ENCODE data around the gene MICA.
"Not testable (repeated sequence)": the region's sequence is repeated elsewhere in the genome, so short reads cannot be mapped to it uniquely, and the experiment has no call there.

Gene MICA

DNA sequence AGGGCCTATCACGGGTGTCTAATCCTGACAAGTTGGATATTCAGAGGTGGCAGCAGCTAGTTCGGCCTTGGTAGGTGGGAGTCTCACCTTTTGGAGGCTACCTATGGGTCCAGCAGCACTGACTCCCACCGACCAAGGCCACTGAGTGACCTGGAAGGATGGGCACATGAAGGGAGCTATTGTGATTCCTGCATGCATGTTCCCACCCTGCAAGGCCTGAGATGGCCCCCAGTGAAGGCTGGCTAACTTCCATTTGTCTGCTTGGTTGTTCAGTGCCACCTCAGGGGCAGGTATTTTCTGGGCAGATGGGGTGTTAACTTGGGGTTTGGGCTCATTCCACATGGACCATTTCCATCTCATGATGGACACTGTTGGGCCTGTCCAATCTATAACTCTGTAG, 18.4 kb upstream of the MICA start:
- DNase-seq = no peak

DNA sequence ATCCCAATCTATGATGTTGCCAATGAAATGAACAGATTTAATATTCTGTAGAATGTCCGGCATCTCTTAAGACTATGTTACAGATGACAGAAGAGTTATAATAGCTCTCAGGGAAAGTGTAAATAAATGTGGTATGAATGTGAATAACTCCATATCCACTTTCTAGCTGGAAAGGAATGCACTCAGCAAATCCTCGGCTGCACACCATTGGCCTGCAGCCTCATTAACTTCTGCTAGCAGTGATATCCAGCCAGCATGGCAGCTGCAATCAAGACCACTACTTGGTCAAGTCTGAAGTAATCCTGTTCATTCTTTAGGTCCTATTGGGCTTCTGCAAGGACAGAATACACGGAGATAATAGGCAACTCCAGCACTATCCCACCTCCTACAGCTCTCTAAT, 17.3 kb upstream of the MICA start:
- DNase-seq = no peak

DNA sequence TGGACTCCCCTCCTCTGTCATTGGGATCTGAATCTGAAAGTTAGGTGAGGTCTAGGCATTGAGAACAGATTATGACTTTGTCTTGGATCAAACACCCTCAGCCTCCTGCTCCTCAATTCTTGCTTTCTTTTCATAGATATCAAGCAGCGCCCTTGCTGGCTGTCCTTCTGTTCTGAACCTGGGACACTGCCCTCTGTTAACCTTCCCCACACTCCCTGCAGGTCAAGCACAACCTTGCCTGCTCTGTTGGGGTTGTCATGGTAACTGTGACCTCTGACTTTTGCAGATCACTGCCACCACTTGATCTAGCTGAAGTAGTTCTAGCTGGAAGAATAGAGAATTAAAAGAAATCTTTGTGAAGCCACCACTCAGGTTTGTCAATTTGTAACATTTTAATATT, 16.4 kb upstream of the MICA start:
- DNase-seq = no peak

DNA sequence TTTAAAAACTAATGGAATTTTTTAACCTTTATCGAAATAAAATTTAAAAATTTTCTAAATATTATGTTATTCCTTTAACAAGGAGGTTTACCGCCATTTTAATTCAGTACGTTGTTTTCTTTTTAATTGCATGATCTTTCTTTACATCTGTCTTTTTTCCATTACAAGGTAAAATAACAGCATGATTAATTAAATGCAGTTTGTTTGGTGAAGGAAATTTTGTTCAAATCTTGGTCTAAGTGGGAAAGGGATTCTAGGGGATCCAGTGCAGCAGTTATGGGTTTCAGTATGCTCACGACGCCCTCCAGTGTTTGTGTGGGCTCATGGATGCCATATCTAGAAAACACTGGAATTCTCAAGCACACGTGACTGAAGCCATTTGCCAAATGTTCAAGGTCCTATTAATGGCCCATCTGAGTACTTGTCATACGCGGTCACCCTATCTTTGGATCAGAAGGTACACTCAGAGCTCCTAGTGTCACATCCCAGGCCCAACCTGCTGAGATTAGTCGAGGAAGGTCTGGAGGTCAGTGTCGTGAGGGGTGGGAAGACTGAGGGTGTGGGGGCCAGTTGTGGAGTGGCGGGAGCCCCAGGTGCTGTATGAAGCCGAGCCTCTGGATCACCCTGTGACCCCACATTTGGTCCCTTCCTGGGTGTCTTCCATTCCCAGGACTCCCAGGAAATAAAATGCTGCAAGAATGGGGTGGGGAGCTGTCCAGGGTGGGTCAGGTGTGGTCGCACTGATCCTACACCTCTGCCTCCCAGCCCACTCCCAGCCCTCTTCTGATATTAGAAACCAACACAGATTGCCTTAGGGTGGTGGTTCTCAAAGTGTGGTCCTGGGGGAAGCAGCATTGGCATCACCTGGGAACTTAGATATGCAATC, 14.2 kb upstream of the MICA start:
- not testable (repeated sequence) for DNase-seq

DNA sequence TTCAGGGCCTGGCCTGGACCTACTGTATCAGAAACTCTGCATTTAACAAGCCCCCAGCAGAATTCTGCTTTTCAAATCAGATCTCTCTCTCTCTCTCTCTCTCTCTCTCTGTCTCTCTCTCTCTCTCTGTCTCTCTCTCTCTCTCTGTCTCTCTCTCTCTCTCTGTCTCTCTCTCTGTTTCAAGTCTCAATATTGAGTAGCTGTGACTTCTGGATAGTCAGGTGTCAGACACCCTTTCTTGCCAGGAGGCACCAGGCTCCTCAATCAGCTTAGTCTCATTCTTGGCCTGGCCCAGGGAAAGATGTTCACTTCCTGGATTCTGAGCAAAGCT, 13.6 kb upstream of the MICA start:
- DNase-seq = not testable (repeated sequence)

DNA sequence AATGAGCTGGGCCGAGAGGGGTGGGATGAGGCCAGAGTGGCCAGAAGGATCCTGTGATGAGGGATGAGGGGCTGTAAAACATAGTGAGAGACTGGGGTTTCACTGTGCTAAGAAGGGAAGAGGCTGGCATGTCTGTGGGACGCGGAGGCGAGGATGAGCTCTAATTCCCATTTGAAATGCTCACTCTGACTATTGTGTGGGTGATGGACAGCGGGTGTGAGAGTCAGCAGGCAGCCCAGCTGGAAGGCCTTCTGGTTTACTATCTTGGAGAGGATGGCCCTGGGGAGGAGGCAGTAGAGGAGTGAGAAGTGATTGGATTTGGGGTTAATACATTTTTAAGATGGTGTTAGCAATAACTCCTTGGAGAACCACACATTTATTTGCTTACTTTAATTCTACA, 9.5 kb upstream of the MICA start:
- DNase-seq = no peak

DNA sequence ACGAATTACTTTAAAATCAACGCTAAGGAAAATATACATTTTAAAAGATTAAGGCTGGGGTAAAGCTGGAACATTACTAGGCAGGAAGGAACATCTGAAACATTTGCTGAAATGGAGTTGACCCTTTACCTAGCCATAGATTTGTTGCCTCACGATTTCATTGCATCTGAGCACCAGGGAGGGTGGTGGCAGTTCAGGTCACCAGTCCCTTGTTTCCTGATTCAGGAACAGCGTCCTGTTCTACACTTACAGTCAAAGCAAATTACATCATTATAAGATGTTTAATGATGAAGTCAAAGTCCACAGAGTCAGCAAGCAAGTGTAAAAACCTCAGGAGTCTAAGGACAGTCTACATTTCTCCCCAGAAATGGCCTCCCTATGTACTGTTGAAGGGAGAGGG, 9.0 kb upstream of the MICA start:
- DNase-seq = no peak

DNA sequence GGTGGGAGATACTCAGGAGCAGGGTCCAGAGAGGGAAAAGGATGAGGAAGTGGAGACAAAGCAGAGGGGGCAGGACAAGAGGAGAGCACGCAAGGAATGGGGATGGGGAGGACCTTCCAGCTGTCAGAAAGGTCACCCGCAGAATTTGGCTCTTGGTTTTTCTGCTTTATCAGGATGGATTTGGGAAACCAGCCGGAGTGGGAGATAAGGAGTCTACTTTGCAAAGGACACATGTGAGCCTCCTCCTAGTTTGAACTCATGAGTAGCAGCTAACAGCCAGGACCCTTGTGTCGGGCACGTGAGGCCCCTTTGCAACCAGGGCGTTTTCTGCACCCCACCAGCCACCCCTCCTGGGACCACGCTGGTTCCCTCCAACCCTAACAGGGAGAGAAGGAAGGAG, 7.6 kb upstream of the MICA start:
- no peak for DNase-seq

DNA sequence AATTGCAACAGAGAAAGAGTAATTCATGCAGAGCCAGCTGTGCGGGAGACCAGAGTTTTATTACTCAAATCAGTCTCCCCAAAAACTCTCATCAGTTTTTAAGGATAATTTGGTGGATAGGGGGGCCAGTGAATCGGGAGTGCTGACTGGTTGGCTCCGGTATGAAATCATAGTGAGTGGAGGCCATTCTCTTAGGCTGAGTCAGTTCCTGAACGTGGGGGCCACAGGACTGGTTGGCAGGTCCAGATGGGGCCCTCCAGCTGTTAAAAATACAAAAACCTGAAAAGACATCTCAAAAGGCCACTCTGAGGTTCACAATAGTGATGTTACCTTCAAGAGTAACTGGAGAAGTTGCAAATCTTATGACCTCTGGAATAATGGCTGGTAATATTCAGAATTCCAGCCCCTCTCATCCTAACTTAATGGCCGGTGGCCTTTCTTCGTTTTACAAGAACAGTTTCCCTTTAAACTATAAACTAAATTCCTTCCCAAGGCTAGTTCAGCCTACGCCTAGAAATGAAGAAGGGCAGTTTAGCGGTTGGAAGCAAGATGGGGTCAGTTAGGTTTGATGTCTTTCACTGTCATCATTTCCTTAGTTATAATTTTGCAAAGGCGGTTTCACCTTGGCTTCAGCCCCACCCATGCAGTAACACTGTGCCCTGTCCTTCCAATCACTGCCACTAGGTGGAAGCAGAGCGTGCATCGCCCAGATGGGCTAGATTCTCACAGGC, 6.8 kb upstream of the MICA start:
- DNase-seq = peak; percentile 62 to 88 (median 72)

DNA sequence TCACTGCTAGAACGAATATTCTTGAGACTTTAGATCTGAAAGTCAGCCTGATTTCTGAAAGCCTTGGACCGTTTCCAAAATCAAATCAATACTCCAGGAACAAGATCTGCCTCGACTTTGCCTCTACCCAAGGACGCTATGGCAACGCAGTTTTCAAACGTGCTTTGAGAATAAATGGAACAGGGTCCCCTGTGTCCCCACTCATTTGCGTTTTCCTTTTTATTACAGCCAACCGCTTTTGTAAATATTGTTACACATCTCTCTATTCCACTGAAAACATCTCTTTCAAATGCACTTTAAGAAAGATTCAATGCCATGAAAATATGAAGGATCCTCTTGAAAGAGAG, 6.3 kb upstream of the MICA start:
- not testable (repeated sequence) for DNase-seq

DNA sequence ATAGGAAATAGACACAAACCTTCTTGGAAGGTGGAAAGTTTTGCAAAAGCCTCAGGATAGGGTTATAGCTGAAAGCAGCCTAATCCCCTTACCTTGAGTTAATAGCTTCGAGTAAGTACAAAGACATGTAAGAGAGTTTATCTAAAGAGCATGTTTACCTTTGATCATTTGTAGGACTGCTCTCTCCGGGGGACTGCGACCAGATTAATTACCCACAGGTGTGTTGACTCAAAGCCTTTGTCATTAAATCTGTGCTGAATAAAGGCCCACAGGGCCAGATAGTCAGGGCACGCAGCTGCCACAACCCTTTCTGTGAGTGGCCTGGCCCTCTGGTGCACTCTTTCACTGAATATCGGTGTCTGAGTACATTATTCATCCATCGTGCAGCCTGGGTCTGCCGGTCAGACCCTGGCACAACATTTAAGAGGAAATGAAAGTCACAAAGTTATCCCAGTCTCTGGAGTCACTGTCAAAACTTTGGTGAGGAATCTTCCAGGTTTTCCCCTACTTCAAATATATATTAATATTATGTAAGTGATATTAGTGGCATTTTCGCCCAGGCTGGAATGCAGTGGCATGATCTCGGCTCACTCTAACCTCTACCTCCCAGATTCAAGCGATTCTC, 5.4 kb upstream of the MICA start:
- no peak for DNase-seq

DNA sequence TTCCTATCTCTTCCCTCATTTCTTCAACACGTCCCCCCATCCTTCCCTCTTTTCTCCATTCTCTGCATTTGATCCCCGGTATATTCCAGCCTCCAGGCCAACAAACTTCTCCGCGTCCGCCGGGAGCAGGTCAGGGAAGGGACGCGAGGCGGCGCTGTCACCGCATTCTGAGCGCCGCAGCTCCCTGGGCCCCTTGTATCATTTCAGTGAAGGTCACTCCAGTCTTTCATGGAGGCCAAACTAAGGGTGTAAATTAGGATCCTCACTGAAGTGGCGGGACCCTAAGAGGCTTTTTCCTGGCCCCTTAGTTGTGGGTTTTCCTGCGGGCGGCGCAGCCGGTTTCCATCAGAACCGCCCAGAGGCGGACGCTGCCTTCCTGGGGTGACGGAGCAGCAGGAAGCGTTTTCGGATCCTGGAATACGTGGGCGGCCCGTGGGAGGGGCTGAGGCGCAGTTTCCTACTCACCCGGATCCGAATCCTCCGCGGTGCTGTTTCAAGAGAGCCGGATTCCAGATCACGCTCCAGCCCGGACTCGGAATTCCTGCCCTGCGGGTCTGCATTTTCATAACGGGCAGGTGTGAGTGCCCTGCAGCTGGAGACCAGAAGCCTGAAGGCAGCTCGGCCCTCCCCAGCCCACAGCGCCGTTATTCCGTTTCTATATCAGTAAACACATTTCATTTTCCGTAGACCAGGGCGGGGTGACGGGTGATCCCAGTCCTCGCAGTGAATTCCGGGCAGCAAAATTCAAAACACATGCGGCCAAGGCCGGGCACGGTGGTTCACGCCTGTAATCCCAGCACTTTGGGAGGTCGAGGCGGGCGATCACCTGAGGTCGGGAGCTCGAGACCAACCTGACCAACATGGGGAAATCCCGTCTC, 3.6 kb upstream of the MICA start:
- DNase-seq = peak in 1 of 4 experiments; percentile 31

DNA sequence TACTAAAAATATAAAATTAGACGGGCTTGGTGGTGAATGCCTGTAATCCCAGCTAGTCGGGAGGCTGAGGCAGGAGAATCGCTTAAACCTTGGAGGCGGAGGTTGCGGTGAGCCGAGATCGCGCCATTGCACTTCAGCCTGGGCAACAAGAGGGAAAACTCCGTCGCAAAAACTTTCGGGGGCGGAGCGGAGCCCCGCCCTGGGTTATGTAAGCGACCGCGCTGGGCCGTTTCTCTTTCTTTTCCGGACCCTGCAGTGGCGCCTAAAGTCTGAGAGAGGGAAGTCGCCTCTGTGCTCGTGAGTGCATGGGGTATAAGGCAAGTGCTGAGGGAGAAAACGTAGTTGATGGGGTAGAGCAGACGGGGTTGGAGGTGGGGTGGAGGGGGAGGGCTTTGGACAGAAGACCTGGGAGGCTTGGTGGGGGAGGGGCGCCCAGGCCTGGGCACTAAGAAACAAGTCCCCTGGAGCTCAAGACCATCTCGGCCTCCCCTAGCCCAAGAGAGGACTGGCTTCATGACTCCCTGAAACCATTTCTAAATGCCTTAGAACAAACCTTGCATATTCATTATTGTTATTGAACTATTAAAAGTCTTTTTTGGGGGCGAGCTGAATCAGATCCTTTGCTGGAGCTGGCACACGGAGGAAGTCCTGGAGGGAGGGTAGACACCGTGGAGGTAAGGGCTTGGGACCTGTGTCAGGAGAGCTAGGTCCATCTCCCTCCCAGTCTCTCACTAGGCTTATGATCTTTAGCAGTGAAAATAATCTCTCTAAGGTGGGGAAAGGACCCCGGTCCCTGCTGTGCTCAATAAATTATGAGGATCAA, 2.7 kb upstream of the MICA start:
- peak; percentile 31 to 50 (median 48) for DNase-seq

DNA sequence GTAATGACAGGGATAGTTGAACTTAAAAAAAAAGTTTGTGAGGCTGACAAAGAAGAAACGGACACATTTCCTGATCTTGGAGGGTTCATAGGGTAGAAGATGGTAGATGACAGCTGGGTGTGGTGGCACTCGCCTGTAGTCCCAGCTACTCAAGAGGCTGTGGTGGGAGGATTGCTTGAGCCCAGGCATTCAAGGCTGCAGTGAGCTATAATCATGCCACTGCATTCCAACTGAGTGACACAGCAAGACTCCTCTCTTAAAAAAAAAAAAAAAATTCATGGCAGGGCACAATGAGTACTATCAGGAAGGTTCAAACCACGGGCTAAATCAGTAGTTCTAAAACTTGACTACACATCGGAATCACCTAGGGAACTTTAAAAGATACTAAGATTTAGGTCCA, 2.0 kb upstream of the MICA start:
- no peak for DNase-seq

DNA sequence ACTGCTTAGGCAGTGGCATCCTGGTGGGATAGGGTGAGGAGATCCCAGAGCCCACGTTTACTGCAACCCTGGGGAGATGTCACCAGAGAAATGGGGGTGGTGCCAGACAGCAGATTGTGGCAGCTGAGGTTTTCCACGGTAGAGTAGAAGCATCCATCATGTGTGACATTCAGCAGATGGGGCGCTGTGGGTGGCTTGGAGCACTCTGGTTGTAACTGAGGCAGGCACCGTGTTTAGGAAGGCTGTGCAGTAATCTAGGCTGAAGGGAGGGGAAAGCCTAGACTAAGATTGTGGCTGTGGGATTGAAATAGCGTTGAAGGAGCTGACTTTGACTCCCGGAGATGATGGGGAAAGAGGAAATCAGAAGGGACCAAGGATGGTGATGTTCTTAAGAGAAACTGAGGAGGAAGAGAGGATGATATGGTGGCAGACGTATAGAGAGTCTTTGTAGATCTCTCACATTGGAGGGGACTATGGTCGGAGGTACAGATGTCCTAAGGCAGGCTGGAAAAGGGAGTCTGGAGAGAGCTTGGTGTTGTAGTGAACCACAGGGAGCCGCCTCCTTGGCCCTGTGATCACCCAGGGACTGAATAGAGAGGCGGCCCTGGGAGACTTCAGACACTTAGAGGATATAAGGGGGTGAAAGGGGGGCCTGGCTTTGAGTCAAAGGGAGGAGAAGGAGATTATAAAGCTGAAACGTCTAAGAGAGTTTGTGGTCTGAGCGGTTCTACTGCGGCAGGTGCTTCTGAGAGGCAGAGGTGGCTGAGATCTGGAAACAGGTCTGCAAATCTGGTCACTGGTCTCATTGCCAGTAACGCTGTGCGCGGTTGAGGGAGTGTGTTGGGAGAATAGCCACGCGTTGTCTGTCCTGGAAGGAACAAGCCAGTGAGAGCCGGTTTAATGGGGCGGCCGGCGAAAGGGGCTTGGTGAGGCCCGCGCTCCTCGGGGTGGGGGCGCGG, 792 bp upstream of the MICA start:
- no peak for DNase-seq

DNA sequence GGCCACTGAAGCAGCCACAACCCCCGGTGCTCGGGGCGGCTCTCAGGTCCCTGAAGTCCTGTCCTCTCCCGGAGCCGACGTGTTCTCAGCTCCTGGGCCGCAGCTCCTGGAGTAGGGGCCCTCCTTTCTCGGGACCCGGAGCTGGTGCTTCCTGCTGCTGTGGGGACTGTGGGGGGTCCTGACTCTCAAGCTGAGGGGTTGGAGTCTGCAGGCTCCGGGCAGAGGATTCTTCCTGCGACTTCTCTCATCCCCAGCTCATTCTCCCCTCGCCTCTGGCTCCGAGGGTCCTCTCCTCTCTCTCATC, 618 bp downstream of the MICA start:
- not testable (repeated sequence) for DNase-seq

DNA sequence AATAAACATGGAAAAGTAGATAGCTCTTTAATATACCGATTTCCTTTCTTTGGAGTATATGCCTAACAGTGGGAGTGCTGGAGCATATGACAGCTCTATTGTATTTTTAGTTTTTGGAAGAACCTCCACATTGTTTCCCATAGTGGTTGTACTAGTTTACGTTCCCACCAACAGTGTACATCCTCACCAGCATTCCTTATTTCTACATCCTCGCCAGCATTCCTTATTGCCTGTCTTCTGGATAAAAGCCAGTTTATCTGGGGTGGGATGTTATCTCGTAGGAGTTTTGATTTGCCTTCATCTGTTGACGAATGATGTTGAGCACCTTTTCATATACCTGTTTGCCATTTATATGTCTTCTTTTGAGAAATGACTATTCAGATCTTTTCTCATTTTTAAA, 2.6 kb downstream of the MICA start:
- no peak for DNase-seq

DNA sequence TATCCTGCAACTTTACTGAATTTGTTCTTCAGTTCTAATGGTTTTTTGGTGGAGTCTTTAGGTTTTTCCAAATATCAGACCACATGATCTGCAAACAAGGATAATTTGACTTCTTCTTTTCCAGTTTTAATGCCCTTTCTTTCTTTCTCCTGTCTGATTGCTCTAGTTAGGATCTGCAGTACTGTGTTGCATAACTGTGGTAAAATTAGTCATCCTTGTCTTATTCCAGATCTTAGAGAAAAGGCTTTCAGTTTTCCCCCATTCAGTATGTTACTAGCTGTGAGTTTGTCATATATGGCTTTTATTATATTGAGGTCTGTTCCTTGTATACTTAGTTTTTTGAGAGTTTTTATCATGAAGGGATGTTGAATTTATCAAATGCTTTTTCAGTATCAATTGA, 4.3 kb downstream of the MICA start:
- no peak for DNase-seq

DNA sequence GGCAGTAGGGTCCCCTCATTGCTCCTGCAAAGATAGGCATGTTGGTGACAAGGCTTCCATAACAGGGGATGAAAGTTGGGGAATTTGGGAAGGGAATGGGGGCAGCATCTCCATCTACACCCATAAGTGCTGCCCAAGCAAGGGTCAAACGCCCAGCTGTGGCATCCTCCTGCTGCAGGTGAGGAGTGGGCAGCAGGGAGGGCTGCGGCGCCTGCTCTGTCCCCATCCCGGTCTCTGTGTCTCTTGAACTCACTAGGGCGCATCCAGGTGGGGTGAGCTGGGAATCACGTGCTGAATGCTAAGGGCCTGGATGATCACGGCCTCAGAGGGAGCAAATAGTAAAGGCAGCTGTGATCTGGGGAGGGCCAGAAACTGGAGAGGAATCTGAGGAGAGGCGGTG, 9.1 kb downstream of the MICA start:
- no peak for DNase-seq

DNA sequence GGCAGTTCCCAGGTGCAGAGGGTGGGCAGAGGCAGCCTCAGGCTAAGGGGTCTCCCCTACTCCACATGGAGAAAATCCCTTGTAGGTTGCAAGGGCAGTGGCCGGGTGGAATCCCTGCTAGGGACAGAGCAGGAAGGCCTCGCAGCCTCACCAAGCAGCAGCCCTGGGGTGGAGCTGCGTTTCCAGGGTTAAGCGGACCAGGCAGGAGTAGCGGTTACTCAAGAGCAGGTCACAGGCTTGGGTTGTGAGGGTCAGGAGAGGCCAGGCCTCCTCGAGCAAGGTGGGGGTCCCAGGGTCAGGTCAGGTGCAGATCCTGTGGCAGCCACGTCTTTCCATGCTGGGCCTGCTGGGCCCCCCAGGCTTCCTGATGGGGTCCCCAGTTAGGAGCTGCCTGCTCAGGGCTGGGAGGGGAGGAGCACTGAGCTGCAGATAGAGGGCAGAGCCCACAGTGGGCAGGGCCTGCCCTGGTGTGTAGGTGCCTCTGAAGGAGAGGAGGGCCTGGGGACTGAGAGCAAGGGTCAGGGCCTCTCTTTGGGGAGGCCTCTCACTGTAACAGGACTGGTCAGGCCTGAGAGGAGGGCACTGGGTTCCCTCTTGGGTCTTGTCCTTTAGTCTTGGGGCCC, 10.9 kb downstream of the MICA start:
- DNase-seq = not testable (repeated sequence)

DNA sequence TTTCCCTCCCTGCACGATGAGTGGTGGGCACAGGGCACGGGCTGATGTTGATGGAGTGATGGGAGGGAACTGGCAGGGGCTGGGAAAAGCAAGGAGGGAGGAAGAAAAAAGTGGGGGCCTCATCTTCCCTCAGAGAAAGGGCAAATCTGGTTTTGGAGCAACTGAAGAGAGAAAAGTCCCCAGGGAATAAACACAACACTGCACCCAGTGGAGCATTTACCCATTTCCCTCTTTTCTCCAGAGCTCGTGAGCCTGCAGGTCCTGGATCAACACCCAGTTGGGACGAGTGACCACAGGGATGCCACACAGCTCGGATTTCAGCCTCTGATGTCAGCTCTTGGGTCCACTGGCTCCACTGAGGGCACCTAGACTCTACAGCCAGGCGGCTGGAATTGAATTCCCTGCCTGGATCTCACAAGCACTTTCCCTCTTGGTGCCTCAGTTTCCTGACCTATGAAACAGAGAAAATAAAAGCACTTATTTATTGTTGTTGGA, 11.4 kb downstream of the MICA start:
- DNase-seq = no peak

Measured in activated CD4-positive, CD25-positive, alpha-beta regulatory T cell (primary cell).